WTC11 (cell line): Measurements from ENCODE around the gene CCND3.

Experiments
- CBFB ChIP-seq: sonication (generic); formaldehyde crosslinking; IDR thresholded peaks from 2 replicates; pipeline ENCODE4 v1.8.1; 2022; ENCODE audit warnings: mild to moderate bottlenecking, low read depth, missing genetic modification reagents
- CTCF ChIP-seq: fragments of 200-600 bp; IDR thresholded peaks from 2 replicates; pipeline ENCODE4 v1.8.0; 2022; ENCODE audit warnings: antibody characterized with exemption
- PREB ChIP-seq: sonication (generic); formaldehyde crosslinking; IDR thresholded peaks from 2 replicates; pipeline ENCODE4 v1.8.1; 2022; ENCODE audit warnings: mild to moderate bottlenecking, missing genetic modification reagents, moderate library complexity, borderline replicate concordance
- SMAD4 ChIP-seq: sonication (generic); formaldehyde crosslinking; IDR thresholded peaks from 2 replicates; pipeline ENCODE4 v1.8.0; 2022; ENCODE audit warnings: mild to moderate bottlenecking, missing genetic modification reagents

- TF ChIP-seq CTCF (no peak), PREB (CRISPR knock-in tag) (no peak), CBFB (CRISPR knock-in tag) (no peak), SMAD4 (CRISPR knock-in tag) (no peak)
These were observed 11.7 kb downstream of the CCND3 start for GRCh38 chr6:41929924-41930323.
